Thoracic aorta (tissue), 2 donors: Measurements from ENCODE around the gene GLO1. TPM values are rescaled to one million over a fixed set of nuclear protein-coding genes. Genes with fewer than 3 reads are reported as not detected.

ENCODE experiments used
- ATAC-seq: fragments of 150-250 bp; one replicate; pipeline ENCODE4 v1.8.0; 2017; ENCODE audit warnings: low read depth; ENCODE audit not compliant: insufficient number of reproducible peaks, low FRiP score
- DNase-seq: peaks from one replicate; pipeline ENCODE4 v3.0.0-alpha.2; 2020; ENCODE audit warnings: low spot score
- H3K27ac ChIP-seq, 2 donors: fragments of 200-600 bp; sonication (generic); 1 replicate in 1 of 2; 2 replicates in 1 of 2; pipeline ENCODE4 v1.5.1; 2016; ENCODE audit warnings: mild to moderate bottlenecking in 2 of 2, moderate library complexity in 2 of 2
- H3K27me3 ChIP-seq: fragments of 200-600 bp; sonication (generic); replicated peaks from 2 replicates; pipeline ENCODE4 v1.6.0; 2016; ENCODE audit warnings: mild to moderate bottlenecking; ENCODE audit not compliant: insufficient read depth
- H3K36me3 ChIP-seq: fragments of 200-600 bp; sonication (generic); one replicate; pipeline ENCODE4 v1.5.1; 2016
- H3K4me1 ChIP-seq, 2 donors: fragments of 200-600 bp; sonication (generic); 1 replicate in 1 of 2; 2 replicates in 1 of 2; pipeline versions ENCODE4 v1.5.1 to v1.6.0; 2016; ENCODE audit warnings: low read depth in 2 of 2, mild to moderate bottlenecking in 1 of 2; ENCODE audit not compliant: control insufficient read depth in 1 of 2
- H3K4me3 ChIP-seq: fragments of 200-600 bp; sonication (generic); 2 replicates; pipeline ENCODE4 v1.5.1; 2016; ENCODE audit warnings: mild to moderate bottlenecking
- H3K9me3 ChIP-seq: fragments of 200-600 bp; sonication (generic); 2 replicates; pipeline ENCODE4 v1.5.1; 2016
- CTCF ChIP-seq: fragments of 200-600 bp; sonication (generic); IDR thresholded peaks from one replicate; pipeline ENCODE4 v1.5.1; 2019; ENCODE audit warnings: antibody characterized with exemption
- total RNA-seq, 2 donors: library from RNA; depleted of rRNA; stranded (reverse); fragments of >200 nt; gene quantifications; one replicate each; pipeline versions ENCODE4 v1.1.0 to v1.2.3, GENCODE V29; 2016

Gene GLO1
- total RNA-seq, 2 donors from 2014 or later, result 47.7 to 63.1 TPM

DNA sequence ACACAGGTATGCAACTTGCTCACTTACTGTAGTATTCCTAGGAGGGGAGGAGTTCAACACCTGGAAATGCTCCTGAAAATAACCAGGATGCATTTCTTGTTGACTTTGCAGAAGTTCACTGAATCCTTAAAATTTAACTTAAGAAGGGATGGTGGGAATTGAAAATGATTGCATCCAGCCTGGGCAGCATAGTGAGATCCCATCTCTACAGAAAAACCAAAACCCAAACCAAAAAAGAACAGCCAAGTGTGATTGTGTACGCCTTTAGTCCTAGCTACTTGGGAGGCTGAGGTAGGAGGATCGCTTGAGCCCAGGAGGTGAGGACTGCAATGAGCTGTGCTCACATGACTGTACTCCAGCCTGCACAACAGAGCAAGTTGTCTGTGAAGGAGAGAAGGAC lies 13.9 kb upstream of the GLO1 start:
- H3K27me3 ChIP-seq, result peaks cover 10% of the 10 kb centered on the region
- no peak for TF ChIP-seq CTCF
- no peak for DNase-seq
- peaks cover 3 to 7% of the 10 kb centered on the region in 2 donors for H3K4me1 ChIP-seq
- no peaks in the 10 kb centered on the region for H3K9me3 ChIP-seq
- H3K27ac ChIP-seq, result no peak overlapping the region
- ATAC-seq, result no peak
- no peak overlapping the region for H3K4me3 ChIP-seq
- no peaks in the 10 kb centered on the region for H3K36me3 ChIP-seq

DNA sequence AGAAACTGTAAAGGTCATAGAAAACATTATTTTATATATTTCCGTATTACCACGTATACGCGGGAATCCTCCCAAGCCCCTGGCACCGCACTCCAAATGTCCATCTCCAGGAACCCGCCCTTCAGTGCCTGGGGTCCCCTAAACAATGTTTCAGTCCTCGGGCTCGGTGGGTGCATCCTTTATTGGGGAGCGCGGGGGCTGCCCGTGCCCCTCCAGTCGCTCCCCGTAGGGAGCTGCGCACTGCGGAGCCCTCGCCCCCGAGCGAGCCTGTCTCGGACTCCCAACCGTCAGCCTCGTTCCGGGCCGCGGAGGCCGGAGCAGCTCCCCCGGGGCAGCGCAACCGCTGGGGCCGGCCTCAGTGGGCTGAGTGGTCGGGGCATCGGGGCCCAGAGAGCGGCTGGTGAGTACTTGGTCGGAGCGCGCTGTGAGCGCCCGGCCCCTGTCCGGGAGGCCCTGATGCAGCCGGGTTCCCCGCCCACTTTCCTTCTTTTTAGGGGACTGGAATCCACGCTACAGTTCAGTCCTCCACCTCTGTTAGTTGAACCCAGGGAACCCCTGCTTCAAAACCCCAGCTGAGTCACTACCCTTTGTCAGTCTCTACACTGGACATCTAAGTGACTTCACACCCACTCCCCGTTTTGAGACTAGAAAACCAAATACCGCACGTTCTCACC lies 12.2 kb upstream of the GLO1 start, which contains the start of gene DNAH8:
Gene DNAH8 (plus strand): TSS at position 296 of the 674 bp plus-strand sequence. CDS start 7,499 bp downstream, outside the sequence.
- Histone ChIP-seq H3K36me3 (no peaks in the 10 kb centered on the region), H3K4me1 (peaks cover 3 to 7% of the 10 kb centered on the region in 2 donors), H3K4me3 (peak within 1 kb of the TSS; percentile 67), H3K27ac (no peak within 1 kb of the TSS), H3K27me3 (peaks cover 10% of the 10 kb centered on the region), H3K9me3 (no peaks in the 10 kb centered on the region)
- TF ChIP-seq CTCF, result no peak
- DNase-seq (no peak), ATAC-seq (no peak)

- H3K4me3 ChIP-seq, result peak overlapping the region; percentile 67
Measured at GRCh38 chr6:38714239-38715015, 11.5 kb upstream of the GLO1 start.

DNA sequence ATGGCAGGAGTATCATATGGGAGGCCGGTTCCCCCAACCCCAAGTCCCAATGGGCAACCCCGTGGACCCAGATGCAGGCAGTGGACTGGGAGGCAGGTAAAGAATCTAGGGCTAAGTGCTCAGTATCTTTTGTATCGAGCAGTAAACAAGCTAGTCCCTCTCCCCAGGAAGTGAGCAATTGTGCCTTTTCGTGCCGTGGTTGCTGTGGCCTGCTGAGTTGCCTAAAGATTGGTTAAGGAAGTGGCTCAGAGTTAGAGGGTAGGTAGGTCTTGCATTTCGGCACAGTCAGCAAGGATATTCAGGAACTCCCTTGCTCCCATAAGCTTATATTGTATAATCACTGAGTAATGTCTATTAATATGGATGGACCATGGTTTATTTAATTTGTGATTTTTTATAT lies 10.9 kb upstream of the GLO1 start:
- DNase-seq (no peak), ATAC-seq (no peak)
- H3K4me3 ChIP-seq, result no peak overlapping the region
- peaks cover 3 to 7% of the 10 kb centered on the region in 2 donors for H3K4me1 ChIP-seq
- H3K36me3 ChIP-seq, result no peaks in the 10 kb centered on the region
- no peaks in the 10 kb centered on the region for H3K9me3 ChIP-seq
- H3K27ac ChIP-seq, result no peak overlapping the region
- TF ChIP-seq CTCF, result no peak
- peaks cover 10% of the 10 kb centered on the region for H3K27me3 ChIP-seq

More at GRCh38 chr6:38714239-38715015, 11.5 kb upstream of the GLO1 start:
- no peaks in the 10 kb centered on the region for H3K36me3 ChIP-seq
- H3K4me1 ChIP-seq, result peaks cover 3 to 7% of the 10 kb centered on the region in 2 donors
- ATAC-seq, result no peak
- peaks cover 10% of the 10 kb centered on the region for H3K27me3 ChIP-seq
- no peak for TF ChIP-seq CTCF
- DNase-seq, result no peak
- H3K27ac ChIP-seq, result no peak overlapping the region
- no peaks in the 10 kb centered on the region for H3K9me3 ChIP-seq

GRCh38 chr6:38708496-38708895 lies 5.6 kb upstream of the GLO1 start:
- no peaks in the 10 kb centered on the region for H3K4me1 ChIP-seq
- no peak for ATAC-seq
- no peaks in the 10 kb centered on the region for H3K9me3 ChIP-seq
- no peak overlapping the region for H3K27ac ChIP-seq
- no peak overlapping the region for H3K4me3 ChIP-seq
- DNase-seq, result no peak
- H3K27me3 ChIP-seq, result no peaks in the 10 kb centered on the region
- no peak for TF ChIP-seq CTCF
- H3K36me3 ChIP-seq, result no peaks in the 10 kb centered on the region
